ENCODE data around the gene METAP2.

METAP2 gene

DNA sequence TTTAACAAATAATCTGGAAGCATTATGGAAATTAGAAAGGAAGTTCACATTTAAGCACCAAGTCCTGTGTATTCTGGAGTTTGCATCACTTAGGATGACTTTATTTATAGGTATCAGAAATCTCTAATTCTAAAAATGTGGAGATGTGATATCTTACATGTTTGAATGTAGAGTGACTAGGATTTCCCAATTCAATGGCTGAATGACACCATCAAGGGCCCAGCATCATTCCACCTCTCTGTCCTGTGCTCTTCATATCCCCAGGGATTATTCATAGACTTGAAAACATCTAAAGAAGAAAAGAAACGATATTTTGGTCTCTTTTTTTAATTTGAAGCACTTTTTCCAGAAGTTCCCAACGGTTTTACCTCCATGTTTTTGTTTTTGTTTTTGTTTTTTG is 15.2 kb upstream of the METAP2 start:
- H3F3A ChIP-seq (ENCODE audit: insufficient read depth, low read length), result no peaks in the 10 kb centered on the region
- TF ChIP-seq EZH2 (IDR thresholded peaks at IDR 0.05; ENCODE audit: borderline replicate concordance, low read length), result no peak
- TF ChIP-seq CTCF (IDR thresholded peaks at IDR 0.05; ENCODE audit: low read length), result no peak
- H3K79me2 ChIP-seq (ENCODE audit: insufficient read depth, low read length), result no peaks in the 10 kb centered on the region
- no peaks in the 10 kb centered on the region; the same call in 1 of the 2 replicates for H3K36me3 ChIP-seq (ENCODE audit: insufficient read depth, low read length)
- no peak overlapping the region for H3K27ac ChIP-seq (ENCODE audit: low read depth, low read length, poor library complexity, severe bottlenecking)
- H3K27me3 ChIP-seq (ENCODE audit: insufficient read depth, low read length), result no peaks in the 10 kb centered on the region; the same call in 1 of the 2 replicates
- H3K9ac ChIP-seq (ENCODE audit: low read length), result no peak overlapping the region
- H3K4me3 ChIP-seq (ENCODE audit: low read depth, low read length, poor library complexity, severe bottlenecking), result no peak overlapping the region
- H3K4me1 ChIP-seq (ENCODE audit: insufficient read depth, low read length, severe bottlenecking), result no peaks in the 10 kb centered on the region
- no peaks in the 10 kb centered on the region for H4K20me1 ChIP-seq (ENCODE audit: insufficient read depth, low read length)
- H2AFZ ChIP-seq (ENCODE audit: low read length), result no peak overlapping the region
- H3K4me2 ChIP-seq (ENCODE audit: low read length), result no peak overlapping the region
- 0 out of 2 replicates have a peak, but pooled peaks cover 8% of the 10 kb centered on the region for H3K9me3 ChIP-seq (ENCODE audit: low read length)
- H3K9me2 ChIP-seq (ENCODE audit: low read depth, low read length), result no peaks in the 10 kb centered on the region

DNA sequence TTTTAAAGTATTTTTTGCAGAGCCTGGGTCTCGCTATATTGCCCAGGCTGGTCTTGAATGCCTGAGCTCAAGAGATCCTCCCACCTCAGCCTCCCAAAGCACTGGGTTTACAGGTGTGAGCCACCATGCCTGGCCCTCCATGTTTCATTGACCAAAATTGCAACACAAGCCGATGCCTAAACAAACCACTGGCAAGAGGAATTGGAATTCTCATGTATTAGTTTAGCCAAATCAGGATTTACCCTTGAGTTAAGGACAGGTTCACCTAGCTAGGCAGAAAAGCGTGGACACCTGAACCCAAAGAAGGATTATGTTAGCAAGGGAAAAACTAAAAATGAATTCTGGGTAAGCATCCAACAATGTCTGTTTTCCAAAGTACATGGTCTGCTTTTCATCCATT is 14.6 kb upstream of the METAP2 start:
- no peak for TF ChIP-seq CTCF (IDR thresholded peaks at IDR 0.05; ENCODE audit: low read length)
- no peak for TF ChIP-seq EZH2 (IDR thresholded peaks at IDR 0.05; ENCODE audit: borderline replicate concordance, low read length)
- H3K9me2 ChIP-seq (ENCODE audit: low read depth, low read length), result no peaks in the 10 kb centered on the region
- 0 out of 2 replicates have a peak, but pooled peaks cover 8% of the 10 kb centered on the region for H3K9me3 ChIP-seq (ENCODE audit: low read length)
- no peaks in the 10 kb centered on the region; the same call in 1 of the 2 replicates for H3K36me3 ChIP-seq (ENCODE audit: insufficient read depth, low read length)
- H3K4me1 ChIP-seq (ENCODE audit: insufficient read depth, low read length, severe bottlenecking), result no peaks in the 10 kb centered on the region
- no peaks in the 10 kb centered on the region for H3K79me2 ChIP-seq (ENCODE audit: insufficient read depth, low read length)
- H3K9ac ChIP-seq (ENCODE audit: low read length), result no peak overlapping the region
- H3K27ac ChIP-seq (ENCODE audit: low read depth, low read length, poor library complexity, severe bottlenecking), result no peak overlapping the region
- H3F3A ChIP-seq (ENCODE audit: insufficient read depth, low read length), result no peaks in the 10 kb centered on the region
- H4K20me1 ChIP-seq (ENCODE audit: insufficient read depth, low read length), result no peaks in the 10 kb centered on the region
- H3K4me2 ChIP-seq (ENCODE audit: low read length), result no peak overlapping the region
- H3K27me3 ChIP-seq (ENCODE audit: insufficient read depth, low read length), result no peaks in the 10 kb centered on the region; the same call in 1 of the 2 replicates
- H3K4me3 ChIP-seq (ENCODE audit: low read depth, low read length, poor library complexity, severe bottlenecking), result no peak overlapping the region
- no peak overlapping the region for H2AFZ ChIP-seq (ENCODE audit: low read length)

GRCh38 chr12:95460105-95460504 is 13.8 kb upstream of the METAP2 start:
- Histone ChIP-seq H3K9me2 (ENCODE audit: low read depth, low read length) (no peaks in the 10 kb centered on the region), H3K79me2 (ENCODE audit: insufficient read depth, low read length) (no peaks in the 10 kb centered on the region), H3K9ac (ENCODE audit: low read length) (no peak overlapping the region), H3K4me2 (ENCODE audit: low read length) (no peak overlapping the region), H3K27me3 (ENCODE audit: insufficient read depth, low read length) (no peaks in the 10 kb centered on the region; the same call in 1 of the 2 replicates), H2AFZ (ENCODE audit: low read length) (no peak overlapping the region), H3K4me1 (ENCODE audit: insufficient read depth, low read length, severe bottlenecking) (no peaks in the 10 kb centered on the region), H3F3A (ENCODE audit: insufficient read depth, low read length) (no peaks in the 10 kb centered on the region), H4K20me1 (ENCODE audit: insufficient read depth, low read length) (no peaks in the 10 kb centered on the region), H3K4me3 (ENCODE audit: low read depth, low read length, poor library complexity, severe bottlenecking) (no peak overlapping the region), H3K27ac (ENCODE audit: low read depth, low read length, poor library complexity, severe bottlenecking) (no peak overlapping the region), H3K9me3 (ENCODE audit: low read length) (0 out of 2 replicates have a peak, but pooled peaks cover 8% of the 10 kb centered on the region), H3K36me3 (ENCODE audit: insufficient read depth, low read length) (no peaks in the 10 kb centered on the region; the same call in 1 of the 2 replicates)
- TF ChIP-seq CTCF (IDR thresholded peaks at IDR 0.05; ENCODE audit: low read length) (no peak), EZH2 (IDR thresholded peaks at IDR 0.05; ENCODE audit: borderline replicate concordance, low read length) (no peak)
